HG03378 (cell line): ENCODE results near the gene CENPP.

Source experiments
- ATAC-seq: cut with Tn5 transposase; IDR thresholded peaks from one replicate; pipeline ENCODE4 v1.9.1; 2021; ENCODE audit warnings: mild to moderate bottlenecking, moderate library complexity; ENCODE audit not compliant: unreplicated experiment

CENPP gene

GRCh38 chr9:92312887-92313623 is 12.7 kb upstream of the CENPP start:
- ATAC-seq, result no peak

DNA sequence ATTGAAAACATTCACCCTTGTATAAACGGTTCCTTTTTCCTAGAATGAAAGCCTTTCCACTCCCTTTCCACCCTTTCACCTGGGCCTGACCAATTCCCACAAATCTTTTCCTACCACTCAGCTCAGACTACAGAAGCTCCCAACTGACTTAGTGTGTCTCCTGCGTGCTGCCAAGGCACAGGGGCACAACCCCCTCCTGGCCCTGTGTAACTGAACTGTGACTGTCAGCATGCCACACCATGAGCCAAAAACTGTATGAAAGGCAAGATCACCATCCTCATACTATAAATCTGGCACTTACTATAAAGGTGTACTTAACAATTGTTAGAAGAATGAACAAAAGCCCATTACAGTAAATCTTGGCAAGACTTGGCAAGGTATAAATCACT is 12.1 kb upstream of the CENPP start:
- ATAC-seq, result no peak

DNA sequence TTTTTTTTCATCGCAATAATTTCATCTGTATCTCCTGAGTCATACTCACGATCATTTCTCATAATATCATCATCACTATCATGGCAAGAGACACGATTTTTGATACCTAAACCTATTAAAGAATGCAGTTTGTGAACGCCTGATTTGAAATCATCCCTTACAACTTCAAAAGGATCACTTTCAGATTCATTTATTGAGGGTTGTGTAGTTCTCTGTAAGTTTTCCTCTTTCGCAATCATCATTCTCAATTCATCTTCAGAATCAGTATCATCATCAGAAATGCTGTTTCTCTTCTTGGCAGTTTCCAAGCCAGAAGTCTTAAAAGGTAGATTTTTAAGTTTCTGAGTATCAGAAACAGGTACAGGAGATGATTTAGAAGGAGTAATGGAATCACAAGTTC is 10.3 kb upstream of the CENPP start:
- no peak for ATAC-seq

GRCh38 chr9:92324431-92324830 is 1.3 kb upstream of the CENPP start:
- ATAC-seq, result no peak

- no peak for ATAC-seq
Observed at GRCh38 chr9:92324889-92325268, 874 bp upstream of the CENPP start.

GRCh38 chr9:92325991-92326500 is 293 bp downstream of the CENPP start:
- ATAC-seq, result no peak

- ATAC-seq, result no peak
Observed at GRCh38 chr9:92327283-92327850, 1.6 kb downstream of the CENPP start.

GRCh38 chr9:92328225-92328624 is 2.5 kb downstream of the CENPP start:
- ATAC-seq, result no peak

GRCh38 chr9:92332577-92333281 is 7.0 kb downstream of the CENPP start:
- no peak for ATAC-seq

GRCh38 chr9:92333282-92333634 is 7.5 kb downstream of the CENPP start:
- ATAC-seq, result no peak

DNA sequence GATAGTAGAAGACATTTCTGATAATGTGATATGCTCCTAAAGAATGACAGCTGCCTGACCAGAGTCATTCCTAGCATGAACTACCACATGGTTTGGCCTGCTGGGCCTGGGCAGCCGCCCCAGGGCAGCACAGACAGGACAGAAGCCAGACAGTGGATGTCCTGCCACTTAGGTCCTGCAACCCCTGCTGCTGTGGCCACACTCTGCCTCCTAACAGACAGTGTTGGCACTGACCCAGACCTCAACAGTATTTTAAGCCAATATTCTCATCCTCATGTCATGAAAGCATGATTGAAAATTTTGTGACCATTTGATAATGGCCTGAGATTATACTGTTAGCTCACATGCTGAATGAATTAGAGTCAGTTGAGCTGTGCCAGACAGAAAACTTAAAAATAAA is 15.8 kb downstream of the CENPP start:
- no peak for ATAC-seq

DNA sequence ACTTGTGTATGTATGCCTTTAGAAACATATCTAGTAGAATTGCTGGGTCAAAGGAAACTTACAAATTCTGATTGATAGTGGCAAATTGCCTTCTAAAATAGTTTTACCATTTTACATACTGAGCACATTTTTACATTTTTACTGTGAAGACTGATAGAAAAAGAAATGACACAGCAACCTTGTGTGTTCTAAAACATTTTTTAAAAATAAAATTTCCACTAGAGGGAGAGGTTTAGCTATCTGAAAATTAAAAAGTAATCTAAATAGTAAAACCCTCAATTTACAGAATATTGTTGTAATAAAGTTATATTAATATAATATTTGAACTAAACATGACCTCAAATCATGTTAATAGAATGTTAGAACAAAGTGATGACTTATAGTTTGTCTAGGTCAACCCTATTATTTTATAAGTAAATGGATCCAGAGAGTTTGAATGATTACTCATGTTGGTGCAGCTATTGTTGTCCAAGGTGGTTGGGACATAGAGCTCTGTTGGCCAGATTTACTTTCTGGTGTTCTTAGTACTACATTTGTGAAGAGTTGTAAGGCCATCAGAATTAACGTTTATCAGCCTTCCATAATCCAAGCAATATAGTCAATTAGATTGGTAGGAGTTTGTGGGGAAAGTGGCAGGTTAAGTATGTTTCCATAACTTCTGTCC is 17.2 kb downstream of the CENPP start:
- ATAC-seq, result no peak

- ATAC-seq, result no peak
Observed at GRCh38 chr9:92345582-92345981, 19.8 kb downstream of the CENPP start.

DNA sequence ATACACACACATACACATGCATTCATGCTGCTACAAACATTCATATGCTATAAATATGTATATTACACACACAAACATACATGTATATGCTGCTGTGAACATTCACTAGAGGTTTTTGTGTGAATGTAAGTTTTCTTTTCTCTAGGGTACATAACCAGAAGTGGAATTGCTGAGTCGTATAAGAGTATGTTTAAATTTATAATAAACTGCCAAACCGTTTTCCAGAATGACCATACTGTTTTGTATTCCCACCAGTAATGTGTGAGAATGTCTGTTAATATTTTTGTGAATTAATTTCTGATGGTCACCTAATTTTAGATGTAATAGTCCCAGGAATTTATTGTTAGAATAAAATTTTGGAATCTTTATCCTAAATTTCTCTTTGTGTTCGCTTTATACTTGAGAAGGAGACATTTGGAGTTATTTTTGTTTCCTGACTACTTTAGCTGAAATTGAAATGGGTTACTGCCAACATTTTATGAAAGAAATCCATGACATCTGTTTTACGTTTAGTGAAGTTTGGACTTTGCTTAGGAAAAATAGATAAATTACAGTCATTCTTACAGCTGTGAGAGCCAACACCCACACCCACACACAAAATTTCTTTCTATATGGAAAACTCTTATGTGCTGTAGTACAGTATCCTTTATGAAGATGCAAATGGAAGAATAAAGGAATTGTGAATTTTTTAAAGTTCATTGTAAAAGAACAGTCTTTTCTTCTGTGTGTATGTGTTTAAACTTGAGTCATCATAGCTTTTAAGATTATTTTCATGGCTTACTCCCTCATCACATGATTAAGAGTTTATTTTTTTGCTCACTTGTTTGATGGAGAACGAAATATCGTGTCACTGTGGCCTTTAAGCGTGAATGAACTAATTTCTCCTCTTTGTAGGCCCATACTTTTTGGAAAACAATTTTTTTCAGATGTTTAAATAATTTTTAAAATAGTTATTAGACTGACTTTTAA is 24.3 kb downstream of the CENPP start:
- ATAC-seq, result no peak

GRCh38 chr9:92350740-92351133 is 25.0 kb downstream of the CENPP start:
- ATAC-seq, result no peak

- no peak for ATAC-seq
Observed at GRCh38 chr9:92353051-92353450, 27.3 kb downstream of the CENPP start.

- no peak for ATAC-seq
Observed at GRCh38 chr9:92359394-92359995, 33.7 kb downstream of the CENPP start.

- ATAC-seq, result no peak
Observed at GRCh38 chr9:92360083-92360482, 34.3 kb downstream of the CENPP start.

DNA sequence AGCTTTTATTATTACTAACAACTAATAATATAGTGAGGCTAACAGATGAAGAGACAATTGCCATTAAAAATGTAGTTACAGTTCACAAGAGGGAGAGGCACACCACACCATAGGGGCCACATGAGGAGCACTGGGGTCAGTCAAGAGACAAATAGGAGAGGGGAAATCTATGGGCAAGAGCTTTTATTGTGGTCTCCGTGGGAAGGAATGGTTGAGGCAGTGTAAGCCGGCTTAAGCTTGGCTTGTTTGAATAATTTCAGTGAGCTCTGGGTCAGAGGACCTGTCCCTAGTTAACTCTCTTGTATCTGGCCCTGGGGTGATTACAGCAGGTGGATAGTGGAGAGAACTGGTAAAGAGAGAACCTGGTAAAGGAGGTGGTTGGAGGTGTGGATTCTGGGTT is 43.3 kb downstream of the CENPP start:
- ATAC-seq, result no peak

DNA sequence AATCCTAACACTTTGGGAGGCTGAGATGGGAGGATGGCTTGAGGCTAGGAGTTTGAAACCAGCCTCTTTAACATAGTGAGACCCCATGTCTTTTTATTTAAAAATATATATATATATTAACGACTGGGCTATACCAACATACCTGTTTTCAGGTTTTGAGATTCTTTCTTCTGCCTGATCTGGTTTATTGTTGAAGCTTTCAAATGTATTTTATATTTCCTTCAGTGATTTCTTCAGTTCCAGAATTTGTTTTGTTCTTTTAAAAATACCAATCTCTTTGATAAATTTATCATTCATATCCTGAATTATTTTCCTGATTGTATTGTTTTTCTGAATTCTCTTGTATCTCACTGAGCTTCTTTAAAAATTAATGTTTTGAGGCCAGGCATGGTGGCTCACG is 47.4 kb downstream of the CENPP start:
- ATAC-seq, result no peak
